Endodermal cell (in vitro differentiated cells): ENCODE measurements around the gene PXMP4. TPM values are rescaled to one million over a fixed set of nuclear protein-coding genes. Genes with fewer than 3 reads are reported as not detected.

Experiments used
- DNase-seq: peaks from one replicate; pipeline ENCODE4 v3.0.0-alpha.2; 2017
- H3K27ac ChIP-seq: 2 replicates; pipeline ENCODE4 v1.5.1; 2013; ENCODE audit warnings: mild to moderate bottlenecking, low read depth, low read length, moderate library complexity
- H3K27me3 ChIP-seq: 2 replicates; pipeline ENCODE4 v1.6.1; 2013; ENCODE audit warnings: mild to moderate bottlenecking, low read length, moderate library complexity; ENCODE audit not compliant: insufficient read depth, control insufficient read depth, poor library complexity, severe bottlenecking
- H3K36me3 ChIP-seq: 2 replicates; pipeline ENCODE4 v1.7.0; 2013; ENCODE audit warnings: mild to moderate bottlenecking, low read length, moderate library complexity; ENCODE audit not compliant: control insufficient read depth, insufficient read depth
- H3K4me1 ChIP-seq: one replicate; pipeline ENCODE4 v1.7.0; 2013; ENCODE audit warnings: low read length; ENCODE audit not compliant: control insufficient read depth, insufficient read depth
- H3K4me3 ChIP-seq: 2 replicates; pipeline ENCODE4 v1.5.1; 2013; ENCODE audit warnings: mild to moderate bottlenecking, low read length, moderate library complexity
- H3K9ac ChIP-seq: 2 replicates; pipeline ENCODE4 v1.6.1; 2013; ENCODE audit warnings: mild to moderate bottlenecking, low read length, moderate library complexity; ENCODE audit not compliant: poor library complexity, severe bottlenecking; ENCODE audit errors: extremely low read depth
- H3K9me3 ChIP-seq: 2 replicates; pipeline ENCODE4 v1.6.1; 2013; ENCODE audit warnings: mild to moderate bottlenecking, low read length, moderate library complexity; ENCODE audit not compliant: control insufficient read depth
- H3K27ac Mint-ChIP-seq: 2 replicates; pipeline ENCODE4 v1.8.0; 2020; ENCODE audit warnings: mixed read lengths
- H3K27me3 Mint-ChIP-seq: 2 replicates; pipeline ENCODE4 v1.8.0; 2021; ENCODE audit warnings: mild to moderate bottlenecking, mixed read lengths; ENCODE audit not compliant: insufficient read depth
- H3K36me3 Mint-ChIP-seq: 2 replicates; pipeline ENCODE4 v1.8.0; 2020; ENCODE audit warnings: low read depth, mixed read lengths
- H3K4me1 Mint-ChIP-seq: 2 replicates; pipeline ENCODE4 v1.8.0; 2020; ENCODE audit warnings: mixed read lengths
- H3K4me3 Mint-ChIP-seq: 2 replicates; pipeline ENCODE4 v1.8.0; 2020; ENCODE audit warnings: mild to moderate bottlenecking, moderate library complexity, mixed read lengths
- H3K9me3 Mint-ChIP-seq: 2 replicates; pipeline ENCODE4 v1.8.0; 2020; ENCODE audit warnings: mild to moderate bottlenecking, mixed read lengths
- CTCF ChIP-seq: fragments of 200-600 bp; sonication (generic); conservative IDR thresholded peaks from 2 replicates; pipeline ENCODE4 v1.5.0; 2021; ENCODE audit warnings: antibody characterized with exemption, mild to moderate bottlenecking
- WGBS, 2 experiments: methylation state at CpG; one replicate each; pipeline versions ENCODE4 v1.1.5 to v1.1.7; 2013; ENCODE audit warnings: missing lambda C conversion rate in 2 of 2, mixed read lengths in 1 of 2; ENCODE audit not compliant: insufficient coverage in 1 of 2, insufficient read length in 1 of 2; 5-methylcytosine and 5-hydroxymethylcytosine counted together
- total RNA-seq, 2 donors: library from RNA; stranded (reverse); fragmentation: NEBNext Ultra II Directional in 1 of 2; extraction: Animal tissue kit (Norgen Biotek cat#: 25700) in 1 of 2; gene quantifications; 2 replicates in 1 of 2; 3 replicates in 1 of 2; pipeline ENCODE4 v1.2.1, GENCODE V29; 2021

Gene PXMP4
- total RNA-seq, 2 donors from 2014 or later: 1.5 to 3.8 TPM

DNA sequence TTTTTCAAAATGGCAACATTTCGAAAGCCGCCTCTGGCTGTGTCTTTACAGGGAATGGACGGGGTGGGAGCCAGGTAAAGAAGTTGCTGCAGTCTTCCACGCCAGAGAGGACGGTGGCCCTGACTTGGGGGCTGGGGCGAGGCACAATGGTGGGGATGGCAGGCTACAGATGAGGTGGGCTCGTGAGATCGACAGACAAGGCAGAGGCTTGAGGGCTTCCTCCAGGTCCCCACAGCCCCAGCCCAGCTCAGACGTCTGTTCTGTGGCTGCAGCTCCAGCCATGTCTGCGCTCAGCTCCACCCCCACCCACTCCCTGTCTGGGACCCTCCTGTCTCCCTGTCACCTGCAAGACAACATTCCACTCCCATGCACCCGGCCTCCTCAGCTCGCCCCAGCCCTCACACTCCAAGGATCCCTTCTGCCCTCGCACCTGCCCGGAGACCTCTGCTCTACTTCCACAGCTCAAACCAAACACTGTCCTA, 65.4 kb downstream of the PXMP4 start:
- Histone ChIP-seq H3K4me3 (no peak overlapping the region), H3K9ac (no peak overlapping the region), H3K4me1 (peaks cover 3% of the 10 kb centered on the region), H3K27me3 (no peaks in the 10 kb centered on the region), H3K9me3 (no peaks in the 10 kb centered on the region), H3K27ac (no peak overlapping the region), H3K36me3 (peaks cover 6% of the 10 kb centered on the region)
- Mint-ChIP-seq H3K36me3 (peaks cover 11% of the 10 kb centered on the region), H3K9me3 (no peaks in the 10 kb centered on the region), H3K27me3 (no peaks in the 10 kb centered on the region), H3K4me3 (no peak overlapping the region), H3K4me1 (peaks cover 14% of the 10 kb centered on the region), H3K27ac (peak overlapping the region; percentile 12)
- DNase-seq: no peak
- no peak for TF ChIP-seq CTCF
- 88 to 94% methylated on average over 5 to 14 of the region's 14 CpGs for WGBS, 2 experiments

DNA sequence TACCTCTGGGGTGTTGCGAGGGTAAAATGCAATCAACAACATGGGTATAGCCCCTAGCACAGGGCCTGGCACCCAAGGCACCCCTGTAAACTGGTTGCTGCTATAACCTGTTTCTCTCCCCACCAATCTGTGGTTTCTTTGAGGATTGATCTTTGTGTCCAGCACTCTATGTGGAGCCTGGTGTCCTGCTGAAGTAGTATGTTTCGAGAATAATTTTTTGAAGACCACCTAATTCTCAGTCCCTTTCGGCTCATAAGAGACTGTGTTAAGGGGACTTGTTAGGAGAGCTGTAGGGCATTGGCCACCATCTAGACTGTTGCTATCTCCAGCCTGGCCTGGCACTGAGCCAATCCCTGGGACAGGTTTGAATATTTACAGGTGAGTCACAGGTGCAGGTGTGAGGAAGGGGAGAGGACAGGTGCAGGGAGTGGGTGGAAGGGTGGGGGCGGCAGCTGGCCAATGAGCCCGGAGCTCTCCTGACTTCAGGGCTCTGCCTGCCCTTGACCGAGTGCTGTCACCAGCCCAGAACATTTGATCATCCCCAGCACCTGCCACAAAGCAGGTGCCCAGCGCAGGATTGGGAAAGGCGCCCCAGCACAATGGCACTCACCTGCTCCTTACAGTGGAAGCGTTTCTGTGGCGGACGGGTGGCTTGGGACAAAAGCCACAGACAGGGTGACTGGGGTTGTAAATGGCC, 66.1 kb downstream of the PXMP4 start:
- Mint-ChIP-seq H3K27ac (peak overlapping the region; percentile 80), H3K4me3 (no peak overlapping the region), H3K4me1 (peaks cover 14% of the 10 kb centered on the region), H3K27me3 (no peaks in the 10 kb centered on the region), H3K36me3 (peaks cover 9% of the 10 kb centered on the region), H3K9me3 (no peaks in the 10 kb centered on the region)
- Histone ChIP-seq H3K9ac (no peak overlapping the region), H3K27me3 (no peaks in the 10 kb centered on the region), H3K4me1 (no peaks in the 10 kb centered on the region), H3K27ac (no peak overlapping the region), H3K36me3 (peaks cover 6% of the 10 kb centered on the region), H3K4me3 (no peak overlapping the region), H3K9me3 (no peaks in the 10 kb centered on the region)
- 95 to 96% methylated on average over 9 to 11 of the region's 11 CpGs for WGBS, 2 experiments
- DNase-seq: peak; percentile 77
- no peak for TF ChIP-seq CTCF

GRCh38 chr20:33653218-33653899, 66.8 kb downstream of the PXMP4 start:
- Mint-ChIP-seq H3K4me1 (peaks cover 14% of the 10 kb centered on the region), H3K36me3 (peaks cover 4% of the 10 kb centered on the region), H3K4me3 (no peak overlapping the region), H3K9me3 (no peaks in the 10 kb centered on the region), H3K27me3 (no peaks in the 10 kb centered on the region), H3K27ac (peak overlapping the region; percentile 78)
- Histone ChIP-seq H3K4me3 (no peak overlapping the region), H3K4me1 (no peaks in the 10 kb centered on the region), H3K27ac (no peak overlapping the region), H3K9ac (no peak overlapping the region), H3K27me3 (no peaks in the 10 kb centered on the region), H3K9me3 (no peaks in the 10 kb centered on the region), H3K36me3 (peaks cover 10% of the 10 kb centered on the region)
- DNase-seq: peak; percentile 94
- peak; percentile 98 for TF ChIP-seq CTCF
- WGBS, 2 experiments: 71 to 75% methylated on average over 14 to 16 of the region's 16 CpGs

Other genes with a start within 250 kb of the PXMP4 start
- gene CBFA2T2, start 230.2 kb downstream of the PXMP4 start, total RNA-seq: 10 to 100 TPM; 26.8 to 32.7 TPM
- gene C20orf144, start 58.0 kb downstream of the PXMP4 start, total RNA-seq: under 1 TPM in 1 of 2 donors, not detected in 1; 0.44 TPM
- under 1 TPM in 1 of 2 donors, not detected in 1; 0.42 TPM for gene ACTL10, start 53.4 kb downstream of the PXMP4 start, total RNA-seq
- gene NECAB3, start 45.9 kb downstream of the PXMP4 start, total RNA-seq: 10 to 100 TPM; 77.2 to 92.3 TPM
- 10 to 100 TPM; 26.9 to 33.7 TPM for gene E2F1, start 33.9 kb downstream of the PXMP4 start, total RNA-seq
- gene ZNF341, start 11.7 kb upstream of the PXMP4 start, total RNA-seq: 1 to 10 TPM; 5.4 to 6.5 TPM
- 100 to 1,000 TPM in 1 of 2 donors, 10 to 100 TPM in 1; 81.5 to 116 TPM for gene CHMP4B, start 91.0 kb upstream of the PXMP4 start, total RNA-seq